ENCODE results near the gene ATP13A2. TPM values are rescaled to one million over a fixed set of nuclear protein-coding genes. Genes with fewer than 3 reads are reported as not detected.
"Not testable (repeated sequence)": the region's sequence is repeated elsewhere in the genome, so short reads cannot be mapped to it uniquely, and the experiment has no call there.

The ATP13A2 gene
- total RNA-seq, 3 donors from 2014 or later (not counting 1 experiment from before 2014, with no cell fraction given) = 38.7 to 53.6 (median 42.8) TPM

- ATAC-seq (no peak), DNase-seq (no peak)
- WGBS (ENCODE audit: insufficient coverage) = 96% methylated on average over 19 of the region's 19 CpGs
- no peaks in the 10 kb centered on the region for H3K4me1 Mint-ChIP-seq
- Histone ChIP-seq H3K4me3 (ENCODE audit: low read length) (no peak overlapping the region), H3K4me1 (ENCODE audit: control insufficient read depth, insufficient read depth, low read length) (peaks cover under 1% of the 10 kb centered on the region), H3K27me3 (ENCODE audit: control insufficient read depth, insufficient read depth, low read length) (no peaks in the 10 kb centered on the region), H3K9me3 (ENCODE audit: control insufficient read depth, insufficient read depth, low read length) (no peaks in the 10 kb centered on the region), H3K27ac (ENCODE audit: low read length) (no peak overlapping the region), H3K36me3 (ENCODE audit: control insufficient read depth, insufficient read depth, low read length) (no peaks in the 10 kb centered on the region)
- H3K36me3 Mint-ChIP-seq = no peaks in the 10 kb centered on the region
- no peaks in the 10 kb centered on the region for H3K27me3 Mint-ChIP-seq (ENCODE audit: low read depth in 2 of 2)
- no peak overlapping the region for H3K4me3 Mint-ChIP-seq
- H3K27ac Mint-ChIP-seq = no peak overlapping the region
- TF ChIP-seq CTCF (IDR thresholded peaks at IDR 0.05) = no peak
- intact Hi-C loops (cut with micrococcal nuclease) = no loop called here
- no peaks in the 10 kb centered on the region for H3K9me3 Mint-ChIP-seq
Observed at GRCh38 chr1:16946646-16947045, 65.1 kb downstream of the ATP13A2 start.

- peak in 1 of 3 donors; percentile 7 for ATAC-seq
- H3K27me3 Mint-ChIP-seq (ENCODE audit: low read depth in 2 of 2); H3K27me3 ChIP-seq (ENCODE audit: control insufficient read depth, insufficient read depth, low read length); H3K9me3 Mint-ChIP-seq; H3K27ac Mint-ChIP-seq; H3K4me3 ChIP-seq (ENCODE audit: low read length); H3K27ac ChIP-seq (ENCODE audit: low read length); H3K4me3 Mint-ChIP-seq; intact Hi-C loops (cut with micrococcal nuclease); H3K9me3 ChIP-seq (ENCODE audit: control insufficient read depth, insufficient read depth, low read length); H3K4me1 ChIP-seq (ENCODE audit: control insufficient read depth, insufficient read depth, low read length); H3K36me3 ChIP-seq (ENCODE audit: control insufficient read depth, insufficient read depth, low read length); H3K36me3 Mint-ChIP-seq; DNase-seq; H3K4me1 Mint-ChIP-seq: not testable (repeated sequence)
- WGBS (ENCODE audit: insufficient coverage) = 89% methylated on average over 13 of the region's 13 CpGs
Observed at GRCh38 chr1:16946185-16946584, 65.5 kb downstream of the ATP13A2 start.

GRCh38 chr1:16945512-16945911, 66.2 kb downstream of the ATP13A2 start:
- H3K27ac ChIP-seq (ENCODE audit: low read length); DNase-seq; H3K27me3 Mint-ChIP-seq (ENCODE audit: low read depth in 2 of 2); H3K9me3 ChIP-seq (ENCODE audit: control insufficient read depth, insufficient read depth, low read length); H3K4me1 Mint-ChIP-seq; H3K4me1 ChIP-seq (ENCODE audit: control insufficient read depth, insufficient read depth, low read length); H3K27ac Mint-ChIP-seq; H3K36me3 ChIP-seq (ENCODE audit: control insufficient read depth, insufficient read depth, low read length); H3K4me3 ChIP-seq (ENCODE audit: low read length); H3K4me3 Mint-ChIP-seq; intact Hi-C loops (cut with micrococcal nuclease); H3K36me3 Mint-ChIP-seq; H3K9me3 Mint-ChIP-seq; H3K27me3 ChIP-seq (ENCODE audit: control insufficient read depth, insufficient read depth, low read length): not testable (repeated sequence)
- 82% methylated on average over 1 of the region's 9 CpGs for WGBS (ENCODE audit: insufficient coverage)
- peak in 1 of 3 donors; percentile 40 for ATAC-seq

GRCh38 chr1:16944038-16944437, 67.7 kb downstream of the ATP13A2 start:
- H3K27ac Mint-ChIP-seq = no peak overlapping the region
- 96% methylated on average over 19 of the region's 19 CpGs for WGBS (ENCODE audit: insufficient coverage)
- Histone ChIP-seq H3K36me3 (ENCODE audit: control insufficient read depth, insufficient read depth, low read length) (no peaks in the 10 kb centered on the region), H3K4me1 (ENCODE audit: control insufficient read depth, insufficient read depth, low read length) (no peaks in the 10 kb centered on the region), H3K4me3 (ENCODE audit: low read length) (no peak overlapping the region), H3K27ac (ENCODE audit: low read length) (no peak overlapping the region), H3K9me3 (ENCODE audit: control insufficient read depth, insufficient read depth, low read length) (no peaks in the 10 kb centered on the region), H3K27me3 (ENCODE audit: control insufficient read depth, insufficient read depth, low read length) (no peaks in the 10 kb centered on the region)
- DNase-seq (no peak), ATAC-seq (no peak)
- no peaks in the 10 kb centered on the region for H3K4me1 Mint-ChIP-seq
- H3K27me3 Mint-ChIP-seq (ENCODE audit: low read depth in 2 of 2) = no peaks in the 10 kb centered on the region
- no peaks in the 10 kb centered on the region for H3K9me3 Mint-ChIP-seq
- H3K36me3 Mint-ChIP-seq = no peaks in the 10 kb centered on the region
- no peak for TF ChIP-seq CTCF (IDR thresholded peaks at IDR 0.05)
- intact Hi-C loops (cut with micrococcal nuclease) = no loop called here
- H3K4me3 Mint-ChIP-seq = no peak overlapping the region

GRCh38 chr1:16939386-16940180, 72.1 kb downstream of the ATP13A2 start:
- H3K4me1 Mint-ChIP-seq; H3K27me3 Mint-ChIP-seq (ENCODE audit: low read depth in 2 of 2); H3K36me3 ChIP-seq (ENCODE audit: control insufficient read depth, insufficient read depth, low read length); H3K27me3 ChIP-seq (ENCODE audit: control insufficient read depth, insufficient read depth, low read length); H3K27ac Mint-ChIP-seq; H3K4me3 Mint-ChIP-seq; H3K9me3 Mint-ChIP-seq; H3K4me3 ChIP-seq (ENCODE audit: low read length); H3K36me3 Mint-ChIP-seq; intact Hi-C loops (cut with micrococcal nuclease); DNase-seq; H3K27ac ChIP-seq (ENCODE audit: low read length); H3K9me3 ChIP-seq (ENCODE audit: control insufficient read depth, insufficient read depth, low read length); H3K4me1 ChIP-seq (ENCODE audit: control insufficient read depth, insufficient read depth, low read length): not testable (repeated sequence)
- WGBS (ENCODE audit: insufficient coverage) = 97% methylated on average over 32 of the region's 32 CpGs
- peak in 1 of 3 donors; percentile 22 for ATAC-seq

All from natural killer cell (primary cell).